Fibroblast of skin of left quadriceps (primary cell): ENCODE data around the gene VIM.
A peak's percentile ranks its signal among the peaks of the same experiment; 100 is the strongest.

Source experiments
- DNase-seq, 2 experiments: peaks; one replicate each; pipeline ENCODE4 v3.0.0-alpha.2; 2013; ENCODE audit warnings: low read depth in 2 of 2

VIM gene

DNA sequence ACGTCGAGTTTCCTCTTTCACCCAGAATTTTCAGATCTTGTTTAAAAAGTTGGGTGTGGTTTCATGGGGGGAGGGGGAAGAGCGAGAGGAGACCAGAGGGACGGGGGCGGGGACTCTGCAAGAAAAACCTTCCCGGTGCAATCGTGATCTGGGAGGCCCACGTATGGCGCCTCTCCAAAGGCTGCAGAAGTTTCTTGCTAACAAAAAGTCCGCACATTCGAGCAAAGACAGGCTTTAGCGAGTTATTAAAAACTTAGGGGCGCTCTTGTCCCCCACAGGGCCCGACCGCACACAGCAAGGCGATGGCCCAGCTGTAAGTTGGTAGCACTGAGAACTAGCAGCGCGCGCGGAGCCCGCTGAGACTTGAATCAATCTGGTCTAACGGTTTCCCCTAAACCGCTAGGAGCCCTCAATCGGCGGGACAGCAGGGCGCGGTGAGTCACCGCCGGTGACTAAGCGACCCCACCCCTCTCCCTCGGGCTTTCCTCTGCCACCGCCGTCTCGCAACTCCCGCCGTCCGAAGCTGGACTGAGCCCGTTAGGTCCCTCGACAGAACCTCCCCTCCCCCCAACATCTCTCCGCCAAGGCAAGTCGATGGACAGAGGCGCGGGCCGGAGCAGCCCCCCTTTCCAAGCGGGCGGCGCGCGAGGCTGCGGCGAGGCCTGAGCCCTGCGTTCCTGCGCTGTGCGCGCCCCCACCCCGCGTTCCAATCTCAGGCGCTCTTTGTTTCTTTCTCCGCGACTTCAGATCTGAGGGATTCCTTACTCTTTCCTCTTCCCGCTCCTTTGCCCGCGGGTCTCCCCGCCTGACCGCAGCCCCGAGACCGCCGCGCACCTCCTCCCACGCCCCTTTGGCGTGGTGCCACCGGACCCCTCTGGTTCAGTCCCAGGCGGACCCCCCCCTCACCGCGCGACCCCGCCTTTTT lies at the start of gene VIM:
Gene VIM (plus strand): TSS at position 151 of the 925 bp plus-strand sequence. CDS start 1,182 bp downstream, outside the sequence.
- DNase-seq, result peak; percentile 85 to 90

DNA sequence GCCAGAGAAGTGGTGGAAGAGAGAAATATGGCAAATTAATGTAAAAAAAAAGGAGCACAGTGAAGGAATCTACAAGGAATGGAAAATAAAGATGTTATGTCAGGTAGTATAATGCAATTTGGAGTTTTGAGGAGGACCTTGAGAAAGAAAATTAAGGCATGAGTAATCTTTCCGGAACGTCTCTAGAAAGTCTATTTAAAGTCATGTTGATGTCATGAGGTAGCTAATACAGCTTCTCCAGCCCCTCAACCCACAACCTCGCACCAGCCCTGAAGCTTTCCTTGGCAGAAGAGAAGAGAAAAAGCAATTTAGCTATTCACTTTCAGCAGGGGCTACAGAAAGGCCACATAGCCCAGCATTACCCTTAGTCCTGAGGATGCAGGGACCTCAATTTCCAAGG lies 49.0 kb upstream of the VIM start:
- DNase-seq, result no peak

DNA sequence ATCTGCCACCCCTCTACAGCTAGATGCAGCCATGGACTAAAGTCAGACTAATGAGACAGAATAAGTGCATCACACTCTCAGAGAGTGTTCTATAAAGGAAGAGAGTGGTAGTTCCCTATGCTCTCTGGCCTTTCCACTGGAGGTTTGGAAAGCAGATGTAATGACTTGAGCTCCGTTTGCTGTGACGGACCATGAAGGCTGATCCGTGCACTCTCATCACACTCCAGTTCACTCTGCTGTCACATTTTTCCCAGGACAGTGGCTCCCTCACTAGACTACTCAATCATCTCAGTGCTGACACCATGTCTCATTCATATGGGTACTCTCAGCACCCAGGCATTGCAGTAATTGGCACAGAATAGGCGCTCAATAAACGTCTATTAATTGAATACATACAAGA lies 46.9 kb upstream of the VIM start:
- no peak for DNase-seq

DNA sequence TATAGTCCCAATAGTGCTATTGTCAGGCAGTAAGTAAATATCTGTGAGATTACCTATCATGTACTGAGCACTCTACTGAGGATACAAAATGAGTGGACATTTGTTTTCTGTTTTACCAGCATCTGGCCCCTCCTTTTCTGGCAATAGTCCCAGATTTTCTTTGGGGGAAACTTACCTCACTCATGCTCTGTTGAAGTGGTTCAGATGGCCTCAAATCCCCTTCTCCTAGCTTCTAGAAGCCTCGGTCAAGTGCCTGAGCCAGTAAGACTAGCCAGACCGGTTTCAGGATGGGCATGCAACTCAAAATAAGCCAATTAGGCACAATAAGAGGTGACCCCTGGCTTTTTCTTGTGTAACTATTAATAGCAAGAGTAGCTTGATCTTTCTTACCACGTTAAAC lies 46.3 kb upstream of the VIM start:
- no peak for DNase-seq

DNA sequence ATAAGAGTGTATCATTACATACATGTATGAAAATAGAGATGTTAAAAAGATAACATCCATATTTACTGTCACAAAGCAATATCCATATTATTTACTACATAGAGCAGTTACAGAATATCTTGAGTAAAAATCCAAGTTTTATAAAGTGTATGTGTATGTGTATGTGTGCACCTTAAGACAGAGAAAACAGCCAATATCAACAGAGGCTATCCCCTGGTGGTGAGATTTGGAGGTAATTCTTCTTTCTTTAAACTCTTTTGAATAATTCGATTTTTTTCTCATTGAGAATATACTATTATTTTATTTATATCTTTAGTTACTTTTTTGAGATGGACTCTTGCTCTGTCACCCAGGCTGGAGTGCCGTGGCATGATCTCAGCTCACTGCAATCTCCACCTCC lies 44.9 kb upstream of the VIM start:
- DNase-seq, result no peak

DNA sequence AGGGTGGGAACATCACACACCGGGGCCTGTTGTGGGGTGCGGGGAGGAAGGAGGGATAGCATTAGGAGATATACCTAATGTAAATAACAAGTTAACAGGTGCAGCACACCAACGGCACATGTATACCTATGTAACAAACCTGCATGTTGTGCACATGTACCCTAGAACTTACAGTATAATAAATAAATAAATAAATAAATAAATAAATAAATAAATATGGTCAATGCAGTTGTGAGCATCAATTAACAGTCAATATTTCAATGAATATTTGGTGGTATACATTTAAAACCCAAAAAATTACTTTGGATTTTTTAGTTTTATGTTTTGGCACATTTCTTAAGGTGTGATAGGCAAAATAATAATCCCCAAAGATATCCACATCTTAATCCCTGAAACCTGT lies 42.2 kb upstream of the VIM start:
- DNase-seq, result no peak

DNA sequence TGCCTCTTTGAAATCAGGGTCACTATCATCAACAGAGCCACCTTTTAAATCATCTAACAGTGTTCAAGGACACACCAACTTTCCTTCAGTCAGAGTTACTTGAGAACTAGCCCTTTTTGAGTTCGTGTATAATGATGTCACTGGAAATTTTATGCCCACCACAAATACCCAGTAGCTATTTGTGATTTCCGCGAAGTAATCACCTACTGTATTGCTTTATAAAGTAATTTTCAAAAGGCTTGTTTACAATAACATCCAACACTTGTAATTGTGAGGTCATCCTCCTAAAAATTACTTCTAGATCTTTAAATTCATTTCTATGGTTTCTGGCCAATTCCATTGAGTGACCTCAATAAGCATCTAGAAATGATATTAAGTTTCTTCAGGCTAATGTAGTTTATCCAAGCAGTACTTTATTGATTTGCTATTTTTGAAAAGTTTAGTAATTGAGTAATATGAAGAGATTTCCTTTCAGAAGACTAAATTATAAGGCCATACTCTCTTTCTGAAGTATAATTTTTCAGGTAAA lies 39.3 kb upstream of the VIM start:
- no peak for DNase-seq

DNA sequence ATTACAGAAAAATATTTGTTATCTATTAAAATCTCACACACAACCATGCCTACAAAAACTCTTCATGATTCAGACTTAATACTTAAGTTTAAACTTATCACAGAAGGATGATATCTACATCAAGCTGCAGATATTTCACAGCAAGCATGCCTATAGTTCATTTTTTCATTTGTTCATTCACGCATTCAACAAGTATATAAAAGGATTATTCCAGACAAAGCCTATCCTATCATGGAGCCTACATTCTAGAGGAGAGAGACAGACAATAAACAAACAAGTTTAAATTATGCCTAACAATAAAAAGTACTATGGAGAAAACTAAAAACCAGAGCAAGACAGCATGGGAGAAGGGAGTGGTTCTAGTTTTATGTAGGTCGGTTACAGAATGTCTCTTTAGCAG lies 37.4 kb upstream of the VIM start:
- no peak for DNase-seq

DNA sequence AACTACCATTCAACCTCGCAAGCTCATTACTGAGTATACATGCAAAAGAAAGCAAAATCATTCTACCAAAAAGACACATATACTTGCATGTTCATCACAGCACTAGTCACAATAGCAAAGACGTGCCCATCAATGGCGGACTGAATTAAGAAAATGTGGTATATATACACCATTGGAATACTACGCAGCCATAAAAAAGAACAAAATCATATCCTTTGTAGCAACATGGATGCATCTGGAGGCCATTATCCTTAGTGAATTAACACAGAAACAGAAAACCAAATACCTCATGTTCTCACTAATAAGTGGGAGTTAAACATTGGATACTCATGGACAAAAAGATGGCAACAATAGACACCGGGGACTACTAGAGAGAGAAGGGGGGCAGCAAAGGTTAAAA lies 33.0 kb upstream of the VIM start:
- no peak for DNase-seq

DNA sequence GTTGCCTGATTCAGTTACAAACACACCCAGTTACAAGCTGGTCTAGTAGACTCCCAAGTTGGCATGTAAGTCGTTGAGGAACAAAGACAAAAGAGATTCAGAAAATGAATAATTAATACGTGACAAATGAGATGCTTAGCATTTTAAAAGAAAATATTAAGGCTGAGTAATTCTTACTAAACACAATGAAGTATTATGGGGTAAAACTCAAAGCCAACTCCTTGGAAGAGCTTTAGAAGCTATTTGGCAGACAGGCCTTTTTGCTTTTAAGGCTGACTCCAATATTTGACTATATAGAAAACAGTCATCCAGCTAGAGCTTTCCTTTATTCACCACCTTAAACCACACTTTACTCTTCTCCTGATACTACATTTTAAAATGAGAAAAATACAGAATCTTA lies 32.0 kb upstream of the VIM start:
- DNase-seq, result no peak

DNA sequence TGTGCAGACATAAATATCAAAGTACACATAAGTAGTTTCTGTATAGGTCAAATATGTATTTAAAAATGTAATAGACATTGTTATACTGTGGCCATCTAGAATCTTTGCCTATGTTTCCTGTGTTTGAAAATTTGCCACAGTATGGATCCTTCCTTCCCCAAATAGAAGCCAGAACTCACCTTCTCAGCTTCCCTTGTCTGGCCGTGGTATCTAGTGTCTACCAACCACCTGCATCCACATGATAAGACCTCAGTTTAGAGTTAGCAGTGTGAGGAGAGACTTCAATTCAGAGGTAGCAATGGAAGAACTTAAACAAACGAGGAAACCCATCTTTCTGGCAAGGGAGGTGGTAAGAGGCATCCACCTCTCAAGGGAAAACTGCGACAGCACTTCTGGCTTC lies 31.5 kb upstream of the VIM start:
- DNase-seq, result no peak

DNA sequence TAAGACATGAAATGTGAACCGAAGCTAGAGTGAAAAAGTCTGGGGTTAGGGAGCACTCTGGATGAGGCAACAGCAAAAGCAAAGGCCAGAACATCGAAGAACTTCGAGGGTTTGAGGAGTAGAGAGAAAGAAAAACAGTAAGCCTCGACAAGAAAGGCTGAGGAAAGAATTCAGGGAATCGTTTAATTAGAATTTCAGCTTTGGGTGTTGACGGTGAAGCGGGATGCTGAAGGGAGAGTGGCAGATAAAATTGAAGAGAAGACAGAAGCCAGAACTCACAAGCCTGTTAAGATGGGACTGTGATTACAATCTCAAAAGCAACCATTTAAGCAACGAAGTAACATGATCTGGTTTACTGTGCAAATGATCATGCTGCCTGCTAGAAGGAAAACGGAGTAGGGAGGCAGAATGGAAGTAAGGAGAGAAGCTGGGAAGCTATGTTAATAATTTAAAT lies 28.7 kb upstream of the VIM start:
- no peak for DNase-seq

DNA sequence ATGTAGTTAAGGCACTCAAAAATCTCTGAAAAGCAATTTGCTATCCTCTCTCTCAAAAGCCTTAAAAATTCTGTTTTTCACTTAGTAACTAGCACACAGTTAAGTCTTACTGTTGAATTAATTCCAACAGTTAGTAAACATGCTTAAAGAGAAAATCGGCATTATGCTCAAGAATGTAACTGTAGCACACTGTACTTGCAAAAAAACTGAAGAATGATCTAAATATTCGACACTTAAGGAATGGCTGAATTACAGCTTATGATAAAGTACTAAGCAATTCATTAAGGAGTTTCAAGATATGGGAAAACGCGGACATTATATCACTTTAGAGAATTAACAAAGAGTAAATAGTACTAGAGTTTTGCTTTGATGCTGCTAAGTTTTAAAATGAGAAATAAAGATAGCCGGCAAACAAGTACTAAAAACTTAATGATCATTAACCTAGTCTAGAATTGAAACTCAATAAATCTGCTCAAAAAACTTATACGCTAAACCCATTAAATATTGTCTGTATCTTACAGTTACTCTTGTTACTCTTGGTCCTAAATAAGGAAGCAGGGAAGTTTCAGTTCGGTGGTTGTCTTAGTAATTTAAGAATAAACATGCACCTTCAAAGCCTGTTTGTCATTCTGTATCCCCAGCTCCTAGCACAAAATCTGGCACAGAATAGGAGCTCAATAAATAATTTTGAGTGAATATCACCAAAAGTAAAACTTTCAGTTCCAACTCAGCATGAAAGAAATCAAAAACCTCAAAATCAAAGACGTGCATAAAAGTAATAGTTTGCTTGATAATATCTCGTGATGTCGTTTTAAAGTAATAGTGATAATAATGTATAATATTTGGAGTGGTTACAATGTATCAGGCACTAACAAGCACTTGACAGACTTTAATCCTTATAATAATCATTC lies 27.8 kb upstream of the VIM start:
- DNase-seq, result no peak

DNA sequence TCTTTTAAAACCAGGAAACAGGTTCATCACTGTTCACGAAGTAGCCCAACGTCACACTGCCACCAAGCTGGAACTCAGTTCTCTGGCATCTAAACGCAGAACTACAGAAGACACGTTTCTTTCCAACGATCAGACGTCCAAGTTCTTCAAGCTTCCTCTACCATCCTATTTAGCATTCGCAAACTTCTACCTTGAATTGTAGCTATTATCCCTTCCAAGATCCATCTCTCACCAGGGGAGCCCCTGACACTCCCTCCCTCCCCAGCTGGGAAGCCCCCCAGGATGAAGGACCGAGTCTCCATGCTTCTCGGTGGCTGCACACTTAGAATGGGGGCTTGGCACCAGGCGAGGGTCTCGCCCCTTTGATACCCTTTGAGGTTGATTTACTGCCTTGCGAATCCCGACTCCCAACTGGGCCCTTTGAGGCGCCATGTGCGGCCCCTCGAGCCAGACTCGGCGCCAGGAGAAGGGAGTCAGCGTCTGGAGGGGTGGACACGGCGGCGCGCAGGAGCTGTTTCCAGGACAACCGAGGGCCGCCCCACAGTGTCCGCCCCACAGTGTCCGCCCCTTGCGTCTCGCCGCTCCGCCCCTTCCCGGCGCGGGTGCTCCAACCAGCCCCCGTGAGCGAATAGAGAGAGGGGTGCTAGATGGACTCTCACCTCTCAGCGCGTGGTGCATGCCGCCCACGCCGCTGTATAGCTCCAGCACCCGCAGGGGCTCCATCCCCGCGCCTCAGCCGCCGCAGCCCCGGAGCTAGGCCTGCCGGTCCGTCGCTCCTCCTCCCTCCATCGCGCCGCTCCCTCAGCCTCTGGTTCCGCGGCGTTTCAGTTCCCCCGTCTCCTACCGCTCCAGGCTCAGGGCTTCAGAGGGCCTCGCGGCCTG lies 26.9 kb upstream of the VIM start, which contains the start of gene TRDMT1:
Gene TRDMT1 (minus strand): TSS at position 761 of the 882 bp plus-strand sequence. CDS start 38 bp downstream, at position 723.
- DNase-seq, result peak; percentile 83

DNA sequence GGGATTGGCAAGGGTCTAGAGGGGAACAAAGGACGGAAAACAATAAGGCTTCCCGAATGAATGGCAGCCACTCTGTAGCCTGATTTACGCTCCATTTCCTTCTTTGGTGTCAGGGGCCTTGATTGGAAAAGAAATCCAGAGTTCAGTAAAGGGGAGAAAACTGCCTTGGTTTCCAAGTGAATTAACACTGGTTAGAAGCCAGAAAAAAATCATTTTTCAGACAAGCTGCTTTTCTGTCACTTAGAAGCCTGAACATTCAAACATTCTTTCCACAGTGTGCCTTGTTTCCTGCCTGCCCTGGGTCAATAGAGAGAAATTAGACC lies 26.3 kb upstream of the VIM start:
- no peak for DNase-seq

DNA sequence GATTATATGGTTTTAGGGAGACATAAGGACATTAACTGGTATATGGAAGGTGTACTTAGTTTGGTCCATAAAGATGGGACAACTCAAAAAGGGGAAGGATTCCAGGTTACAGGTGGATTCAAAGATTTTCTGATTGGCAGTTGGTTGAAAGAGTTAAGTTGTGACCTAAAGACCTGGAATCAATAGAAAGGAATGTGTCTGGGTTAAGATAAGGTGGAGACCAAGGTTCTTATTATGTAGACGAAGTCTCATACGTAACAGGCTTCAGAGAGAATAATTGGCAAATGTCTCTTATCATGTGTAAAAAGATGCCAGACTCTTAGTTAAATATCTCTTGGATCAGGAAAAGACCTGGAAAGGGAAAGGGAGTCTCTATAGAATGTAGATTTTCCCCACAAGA lies 25.5 kb upstream of the VIM start:
- no peak for DNase-seq

DNA sequence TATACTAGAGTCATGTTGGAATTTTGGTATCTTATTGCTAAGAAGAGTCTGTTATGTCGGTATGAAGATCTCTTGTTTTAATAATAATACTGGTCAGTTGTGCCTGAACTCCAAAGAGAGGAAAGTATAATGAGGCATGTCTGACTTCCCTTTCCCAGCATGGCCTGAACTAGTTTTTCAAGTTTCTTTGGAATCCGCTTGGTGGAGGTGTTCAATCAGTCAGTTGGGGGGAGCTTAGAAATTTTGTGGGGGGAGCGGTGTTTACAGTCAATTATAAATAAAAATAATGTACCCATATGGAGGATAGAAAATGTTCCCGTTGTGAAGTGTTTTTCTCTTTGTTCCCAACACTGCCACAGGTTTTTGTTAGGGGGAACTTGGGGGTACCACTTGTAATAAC lies 25.0 kb upstream of the VIM start:
- no peak for DNase-seq

DNA sequence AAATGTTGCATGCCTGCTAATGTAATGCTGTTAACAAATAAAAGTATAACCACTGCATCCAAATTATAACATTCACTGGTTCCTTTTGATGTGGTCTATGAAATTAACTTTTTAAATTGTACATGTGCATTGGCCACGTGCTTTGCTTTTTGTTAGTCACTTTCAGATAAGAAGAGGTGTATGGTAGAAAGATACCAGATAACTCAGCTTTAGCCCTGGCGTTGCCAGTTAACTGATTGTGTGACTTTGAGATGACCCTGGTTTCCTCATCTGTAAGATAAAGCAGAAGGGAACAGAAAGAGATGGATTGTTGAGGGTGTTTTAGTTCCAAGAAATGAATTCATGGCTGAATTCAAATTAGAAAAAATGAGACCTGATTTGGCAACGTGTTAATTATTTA lies 24.6 kb upstream of the VIM start:
- no peak for DNase-seq

DNA sequence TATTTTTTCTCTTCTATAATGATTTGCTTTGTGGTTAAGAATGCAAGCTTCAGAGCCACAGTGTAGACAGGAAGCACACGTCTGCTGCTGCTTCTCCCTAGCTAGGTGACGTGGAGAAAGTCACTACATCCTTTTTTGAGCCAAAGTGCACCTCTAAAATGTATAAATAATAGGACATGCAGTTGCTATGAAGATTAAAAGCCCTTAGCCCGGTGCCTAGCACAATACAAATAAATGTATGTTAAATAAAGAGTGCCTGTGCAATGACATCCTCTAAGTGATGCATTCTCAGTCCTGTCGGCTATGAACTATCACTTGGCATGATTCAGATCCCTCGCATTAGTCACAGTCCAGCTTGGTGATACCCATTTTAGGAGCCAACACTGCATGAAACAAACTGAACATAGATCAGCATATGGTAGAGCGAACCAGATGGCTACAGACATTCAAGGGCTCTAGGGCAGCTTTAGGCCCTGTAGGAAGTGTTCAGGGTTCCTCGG lies 21.8 kb upstream of the VIM start:
- DNase-seq, result no peak

DNA sequence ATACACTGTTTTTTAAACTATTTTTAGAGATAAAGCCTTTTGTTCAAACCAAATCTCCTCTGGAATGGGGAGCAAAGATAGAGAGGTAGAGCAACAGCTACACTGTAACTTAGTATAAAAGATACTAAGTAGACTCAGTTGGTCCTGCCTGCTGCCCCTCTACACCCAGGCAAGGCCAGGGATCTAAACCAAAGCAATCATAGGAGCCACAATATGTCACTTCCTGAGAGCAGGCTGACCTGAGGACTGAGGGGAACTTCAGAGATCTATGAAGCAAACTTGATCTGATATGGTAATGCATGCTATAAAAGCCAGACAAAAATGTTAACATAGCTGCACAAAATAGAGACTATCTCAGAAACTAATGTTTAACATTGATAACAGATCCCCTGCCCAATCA lies 19.6 kb upstream of the VIM start:
- DNase-seq, result no peak

DNA sequence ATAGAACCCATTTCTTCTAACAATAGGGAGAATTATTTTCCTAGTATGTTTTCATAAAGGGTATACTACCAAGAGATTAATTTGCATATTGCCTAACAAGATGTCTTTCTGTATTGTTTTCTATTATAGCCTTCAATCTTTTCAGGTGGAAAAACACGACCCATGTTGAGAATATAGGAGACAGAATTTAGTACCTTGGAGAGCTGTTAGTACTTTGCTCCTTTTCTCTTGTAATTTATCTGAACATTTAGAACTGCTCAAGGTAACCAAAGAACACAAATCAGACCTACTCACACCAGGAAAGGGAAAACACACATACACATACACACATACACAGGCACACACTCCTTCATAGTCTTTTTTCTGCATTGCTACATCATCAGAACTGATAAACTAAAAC lies 18.7 kb upstream of the VIM start:
- DNase-seq, result no peak
